ENCODE results near the gene CBX2. TPM values are rescaled to one million over a fixed set of nuclear protein-coding genes. Genes with fewer than 3 reads are reported as not detected.

CBX2 gene
- total RNA-seq, 4 donors from 2014 or later, result 2.4 to 5.9 (median 4.5) TPM

- peaks cover 0 to 63% (median 47%) of the 10 kb centered on the region in 4 donors for H3K4me1 ChIP-seq
Measured at GRCh38 chr17:79814127-79814973, 36.4 kb downstream of the CBX2 start.

GRCh38 chr17:79814974-79815835, 37.3 kb downstream of the CBX2 start:
- H3K27ac ChIP-seq, result no peak overlapping the region
- peaks cover 0 to 54% (median 42%) of the 10 kb centered on the region in 4 donors for H3K4me1 ChIP-seq
- H3K4me3 ChIP-seq, result peak overlapping the region in 2 of 4 donors; percentile 4 to 37
- WGBS, 2 donors, result 7 to 8% methylated on average over 62 to 70 of the region's 96 CpGs
- no peak for DNase-seq (ENCODE audit: low spot score in 2 of 2)
- no peak for TF ChIP-seq EP300 (IDR thresholded peaks at IDR 0.05)
- no peak for TF ChIP-seq POLR2A (IDR thresholded peaks at IDR 0.05)
- TF ChIP-seq CTCF (IDR thresholded peaks at IDR 0.05), result no peak
- H3K36me3 ChIP-seq, result no peaks in the 10 kb centered on the region
- peaks cover 17 to 74% of the 10 kb centered on the region in 2 donors for H3K27me3 ChIP-seq
- no peaks in the 10 kb centered on the region for H3K9me3 ChIP-seq

More at GRCh38 chr17:79814127-79814973, 36.4 kb downstream of the CBX2 start:
- peaks cover 19 to 82% of the 10 kb centered on the region in 2 donors for H3K27me3 ChIP-seq
- no peak overlapping the region for H3K27ac ChIP-seq
- no peaks in the 10 kb centered on the region for H3K9me3 ChIP-seq
- H3K4me3 ChIP-seq, result peak overlapping the region in 2 of 4 donors; percentile 4 to 37
- WGBS, 2 donors, result 31 to 36% methylated on average over 30 to 32 of the region's 43 CpGs
- no peak for DNase-seq (ENCODE audit: low spot score in 2 of 2)
- H3K36me3 ChIP-seq, result no peaks in the 10 kb centered on the region
- no peak for TF ChIP-seq CTCF (IDR thresholded peaks at IDR 0.05)
- no peak for TF ChIP-seq EP300 (IDR thresholded peaks at IDR 0.05)
- TF ChIP-seq POLR2A (IDR thresholded peaks at IDR 0.05), result no peak

- Histone ChIP-seq H3K9me3 (no peaks in the 10 kb centered on the region), H3K27ac (no peak overlapping the region), H3K27me3 (peaks cover 12 to 67% of the 10 kb centered on the region in 2 donors), H3K36me3 (no peaks in the 10 kb centered on the region), H3K4me3 (no peak overlapping the region), H3K4me1 (peaks cover 0 to 47% (median 37%) of the 10 kb centered on the region in 4 donors)
- 56 to 63% methylated on average over 39 to 41 of the region's 41 CpGs for WGBS, 2 donors
- DNase-seq (ENCODE audit: low spot score in 2 of 2), result no peak
- TF ChIP-seq EP300 (IDR thresholded peaks at IDR 0.05) (no peak), POLR2A (IDR thresholded peaks at IDR 0.05) (no peak), CTCF (IDR thresholded peaks at IDR 0.05) (no peak)
Measured at GRCh38 chr17:79815836-79816461, 38.0 kb downstream of the CBX2 start.

GRCh38 chr17:79818026-79818758, 40.2 kb downstream of the CBX2 start:
- Histone ChIP-seq H3K4me1 (peaks cover 0 to 24% (median 17%) of the 10 kb centered on the region in 4 donors), H3K27me3 (peaks cover 0 to 45% of the 10 kb centered on the region in 2 donors), H3K9me3 (no peaks in the 10 kb centered on the region), H3K36me3 (no peaks in the 10 kb centered on the region), H3K4me3 (no peak overlapping the region), H3K27ac (no peak overlapping the region)
- TF ChIP-seq CTCF (IDR thresholded peaks at IDR 0.05) (no peak), POLR2A (IDR thresholded peaks at IDR 0.05) (no peak), EP300 (IDR thresholded peaks at IDR 0.05) (no peak)
- 87 to 96% methylated on average over 11 to 12 of the region's 12 CpGs for WGBS, 2 donors
- no peak for DNase-seq (ENCODE audit: low spot score in 2 of 2)
